Keratinocyte (primary cell): ENCODE data around the gene TBKBP1.

Source experiments
- CTCF ChIP-seq, 3 experiments: IDR thresholded peaks in 1 of 3; conservative IDR thresholded peaks in 1 of 3; optimal IDR thresholded peaks in 1 of 3; 2 replicates in 2 of 3; 3 replicates in 1 of 3; pipeline versions ENCODE3 to v1.5.1; 2011; ENCODE audit warnings: low read length in 3 of 3, mild to moderate bottlenecking in 3 of 3, moderate library complexity in 2 of 3, control low read depth in 1 of 3, inconsistent platforms in 1 of 3; ENCODE audit not compliant: insufficient read depth in 2 of 3; ENCODE audit errors: extremely low read depth in 1 of 3
- EZH2 ChIP-seq: IDR thresholded peaks from one replicate; pipeline ENCODE4 v1.6.1; 2012; ENCODE audit warnings: inconsistent platforms, mild to moderate bottlenecking, low read length, moderate library complexity

GRCh38 chr17:47650525-47651522, 43.1 kb upstream of the TBKBP1 start:
- peak in 1 of 3 experiments; percentile 1 for TF ChIP-seq CTCF (optimal IDR thresholded peaks at IDR 0.05 in 1 of 3, IDR thresholded peaks at IDR 0.05 in 1 of 3, conservative IDR thresholded peaks at IDR 0.05 in 1 of 3; ENCODE audit: extremely low read depth in 1 of 3, insufficient read depth in 2 of 3, low read length in 3 of 3)
- no peak for TF ChIP-seq EZH2
